GM12878 (cell line): ENCODE measurements around the gene PTGR2. TPM values are rescaled to one million over a fixed set of nuclear protein-coding genes. Genes with fewer than 3 reads are reported as not detected.

Source experiments
- ATAC-seq: fragments of 200-7000 bp; cut with Tn5 transposase; 3 replicates; pipeline ENCODE4 v1.9.1; 2020; ENCODE audit warnings: mild to moderate bottlenecking, moderate library complexity
- BruUV-seq: library from RNA; stranded (reverse); fragments of 400-500 nt; replicated peaks from 2 replicates; lab custom pipeline; 2021; lab: Mats Ljungman, UMichigan
- CTCF ChIA-PET: fragments of 300-600 bp; sonication (Branson Sonifier 250); formaldehyde crosslinking; extraction: SDS; loops from one replicate; lab custom pipeline; 2021; ENCODE audit warnings: inconsistent platforms; lab: Yijun Ruan, JAX
- POLR2A ChIA-PET: fragments of 350-600 bp; formaldehyde crosslinking; extraction: SDS; loops from one replicate; lab custom pipeline; 2021; ENCODE audit warnings: inconsistent platforms; lab: Charles Lee
- RAD21 ChIA-PET: fragments of 300-600 bp; sonication (Branson Sonifier 250); formaldehyde crosslinking; loops from one replicate; lab custom pipeline; 2023; ENCODE audit warnings: antibody characterized with exemption; ENCODE audit not compliant: unreplicated experiment; lab: Charles Lee
- SMC1A ChIA-PET: fragments of 300-600 bp; sonication (Branson Sonifier 250); formaldehyde crosslinking; loops from one replicate; lab custom pipeline; 2023; ENCODE audit not compliant: unreplicated experiment, uncharacterized antibody; lab: Charles Lee
- DNase-seq: peaks from one replicate; pipeline ENCODE4 v3.0.0-alpha.2; 2011; ENCODE audit warnings: low read depth, low spot score
- FAIRE-seq: peaks from 3 replicates; lab custom pipeline; 2011; peaks lifted over from hg19 to GRCh38; lab: Jason Lieb, UNC
- H2AFZ ChIP-seq: 2 replicates; pipeline ENCODE4 v1.6.0; 2011; ENCODE audit warnings: low read depth, low read length, control low read depth; ENCODE audit not compliant: control insufficient read depth
- H3K27ac ChIP-seq: 2 replicates; pipeline ENCODE4 v1.5.1; 2011; ENCODE audit warnings: control low read depth; ENCODE audit not compliant: control insufficient read depth, insufficient read depth
- H3K27me3 ChIP-seq, 2 experiments: replicated peaks in 1 of 2; 2 replicates each; pipeline versions ENCODE4 v1.6.0 to v1.6.1; 2011; ENCODE audit warnings: low read length in 1 of 2; ENCODE audit not compliant: control insufficient read depth in 2 of 2, insufficient read depth in 2 of 2
- H3K36me3 ChIP-seq, 2 experiments: 2 replicates each; pipeline ENCODE4 v1.5.1; 2011; ENCODE audit warnings: low read length in 1 of 2; ENCODE audit not compliant: control insufficient read depth in 2 of 2, insufficient read depth in 2 of 2
- H3K4me1 ChIP-seq: 2 replicates; pipeline ENCODE4 v1.6.1; 2011; ENCODE audit warnings: mild to moderate bottlenecking, low read length, moderate library complexity, mixed read lengths; ENCODE audit not compliant: control insufficient read depth, insufficient read depth
- H3K4me2 ChIP-seq: 2 replicates; pipeline ENCODE4 v1.6.0; 2011; ENCODE audit warnings: control low read depth; ENCODE audit not compliant: control insufficient read depth, insufficient read depth
- H3K4me3 ChIP-seq: fragments of 200-600 bp; sonication (generic); 2 replicates; pipeline ENCODE4 v1.5.1; 2016
- H3K79me2 ChIP-seq: 2 replicates; pipeline ENCODE4 v1.6.0; 2011; ENCODE audit warnings: low read length; ENCODE audit not compliant: control insufficient read depth, insufficient read depth
- H3K9ac ChIP-seq: 2 replicates; pipeline ENCODE4 v1.8.0; 2011; ENCODE audit warnings: low read length, control low read depth, mixed read lengths; ENCODE audit not compliant: control insufficient read depth, insufficient read depth
- H3K9me3 ChIP-seq: replicated peaks from 3 replicates; pipeline ENCODE4 v1.5.1; 2011; ENCODE audit warnings: mild to moderate bottlenecking, low read length; ENCODE audit not compliant: control insufficient read depth, insufficient read depth
- H4K20me1 ChIP-seq: 2 replicates; pipeline ENCODE4 v1.6.0; 2011; ENCODE audit not compliant: control insufficient read depth, insufficient read depth
- BACH1 ChIP-seq: fragments of 450-650 bp; IDR thresholded peaks from 2 replicates; pipeline ENCODE4 v1.6.1; 2017; ENCODE audit warnings: mild to moderate bottlenecking, borderline replicate concordance
- BCL11A ChIP-seq: IDR thresholded peaks from 2 replicates; pipeline ENCODE4 v1.6.1; 2011; ENCODE audit warnings: low read depth, low read length
- EGR1 ChIP-seq, 2 experiments: IDR thresholded peaks; 1 replicate in 1 of 2; 2 replicates in 1 of 2; pipeline ENCODE4 v1.6.1; 2011 to 2012; ENCODE audit warnings: low read depth in 2 of 2, low read length in 2 of 2, borderline replicate concordance in 1 of 2, mild to moderate bottlenecking in 1 of 2, moderate library complexity in 1 of 2
- HCFC1 ChIP-seq: fragments of 150-350 bp; IDR thresholded peaks from 2 replicates; pipeline ENCODE4 v1.6.1; 2014; ENCODE audit warnings: low read length
- HDGF ChIP-seq: fragments of 450-650 bp; IDR thresholded peaks from 2 replicates; pipeline ENCODE4 v1.6.1; 2016; ENCODE audit warnings: antibody characterized with exemption
- MEF2B ChIP-seq: fragments of 450-650 bp; IDR thresholded peaks from 2 replicates; pipeline ENCODE4 v1.6.1; 2018; ENCODE audit warnings: mild to moderate bottlenecking, moderate library complexity; ENCODE audit not compliant: partially characterized antibody, poor library complexity, severe bottlenecking
- NRF1 ChIP-seq: conservative IDR thresholded peaks from 2 replicates; pipeline ENCODE4 v1.6.1; 2011; ENCODE audit warnings: mild to moderate bottlenecking, low read depth, low read length, improper control_type of control experiment
- SMARCA5 ChIP-seq: fragments of 450-650 bp; IDR thresholded peaks from 2 replicates; pipeline ENCODE4 v1.6.1; 2017; ENCODE audit warnings: mild to moderate bottlenecking
- SRF ChIP-seq, 2 experiments: IDR thresholded peaks; 2 replicates each; pipeline ENCODE4 v1.6.1; 2011; ENCODE audit warnings: low read depth in 2 of 2, low read length in 2 of 2, mild to moderate bottlenecking in 1 of 2, moderate library complexity in 1 of 2
- SUZ12 ChIP-seq: fragments of 200-600 bp; sonication (generic); IDR thresholded peaks from one replicate; pipeline ENCODE4 v1.6.1; 2018; ENCODE audit warnings: antibody characterized with exemption, mild to moderate bottlenecking; ENCODE audit not compliant: unreplicated experiment
- WGBS: methylation state at CpG from one replicate; pipeline ENCODE4 v1.1.6; 2016; ENCODE audit warnings: low lambda C conversion rate; ENCODE audit not compliant: insufficient replicate concordance, insufficient coverage; ENCODE audit errors: missing lambda C conversion rate; 5-methylcytosine and 5-hydroxymethylcytosine counted together
- in situ Hi-C: fragments of 300-500 bp; cut with MboI; formaldehyde crosslinking; loops from 9 replicates; pipeline ENCODE4 v1.14.3; 2018; ENCODE audit warnings: mixed read lengths
- intact Hi-C: fragments of 100-400 bp; cut with micrococcal nuclease; formaldehyde crosslinking; loops from one replicate; pipeline ENCODE4 v1.14.2; 2022; ENCODE audit not compliant: unreplicated experiment
- polyA plus RNA-seq, 11 experiments: library from polyadenylated mRNA; depleted of rRNA in 4 of 11; unstranded in 6 of 11; stranded (reverse) in 5 of 11; fragments of >200 nt; fragmentation: Nextera tagmentation in 4 of 11; fragmentation: Illumina TruSeq in 1 of 11; extraction: Ambion mirVana in 4 of 11; extraction: Trizol in 1 of 11; gene quantifications; 1 replicate in 1 of 11; 2 replicates in 10 of 11; pipeline versions ENCODE4 v1.2.1 to v1.2.3, GENCODE V29; 2011 to 2016; ENCODE audit warnings: inconsistent platforms in 2 of 11, missing spikeins in 2 of 11, low read depth in 1 of 11
- total RNA-seq, 4 experiments: library from RNA; depleted of rRNA in 3 of 4; stranded (reverse); fragments of >200 nt in 3 of 4; fragmentation: Illumina TruSeq in 1 of 4; extraction: Trizol in 1 of 4; gene quantifications; 2 replicates each; pipeline versions ENCODE4 v1.2.1 to v1.2.3, GENCODE V29; 2013 to 2021
- TF ChIP-seq, protein P1 (sequence below): fragments of 450-650 bp; formaldehyde crosslinking; IDR thresholded peaks from 2 replicates; pipeline ENCODE4 v1.5.0; 2022; ENCODE audit warnings: mild to moderate bottlenecking, missing genetic modification characterization

Gene PTGR2
- total and polyA plus RNA-seq, 10 of the 15 experiments (the other 5 are each of a cell fraction or from before 2014, with no cell fraction given): 3.3 to 12.8 (median 8.4) TPM

DNA sequence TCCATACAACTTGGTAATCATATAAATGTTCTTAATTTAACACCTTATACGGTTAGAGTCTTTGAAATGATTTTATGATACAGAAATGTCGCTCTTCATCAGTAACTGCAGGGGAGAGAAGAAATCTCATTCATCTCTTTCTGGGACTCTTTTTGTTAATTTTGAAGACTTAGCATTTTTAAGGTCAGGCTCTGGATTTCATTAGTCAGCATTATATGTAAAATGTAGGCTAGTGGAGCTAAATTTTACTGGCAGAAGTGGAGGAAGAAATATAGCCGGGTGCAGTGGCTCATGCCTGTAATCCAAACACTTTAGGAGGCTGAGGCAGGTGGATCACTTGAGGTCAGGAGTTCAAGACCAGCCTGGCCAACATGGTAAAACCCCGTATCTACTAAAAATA is 4.7 kb upstream of the PTGR2 start:
- H4K20me1 ChIP-seq: no peaks in the 10 kb centered on the region
- H3K4me3 ChIP-seq: no peak overlapping the region
- RAD21 ChIA-PET: interaction anchor here (0.6 kb wide), 1 partner anchor 17 kb away, joined by 3 read pairs; no protein-coding TSS in a partner anchor
- SMC1A ChIA-PET: interaction anchor here (1.3 to 1.8 kb wide), 3 partner anchors 20 to 118 kb away, joined by 3 to 7 read pairs (median 4); partner anchors contain the start of gene ZNF410
- H3K4me1 ChIP-seq: peaks cover 3% of the 10 kb centered on the region; the same call in 1 of the 2 replicates
- ATAC-seq: no peak
- intact Hi-C loops: no loop called here
- POLR2A ChIA-PET: interaction anchor here (0.6 to 0.9 kb wide), 3 partner anchors 16 to 43 kb away, joined by 3 to 10 read pairs (median 3); no protein-coding TSS in a partner anchor
- FAIRE-seq: no peak
- in situ Hi-C loops: no loop called here
- no peaks in the 10 kb centered on the region for H3K27me3 ChIP-seq
- no peak overlapping the region for H3K9ac ChIP-seq
- no peak for DNase-seq
- BruUV-seq: no TSS peak
- H3K9me3 ChIP-seq: no peaks in the 10 kb centered on the region; the same call in 2 of the 3 replicates
- WGBS: 70% methylated on average over 4 of the region's 4 CpGs
- no peak overlapping the region for H2AFZ ChIP-seq
- no peaks in the 10 kb centered on the region for H3K79me2 ChIP-seq
- H3K27ac ChIP-seq: no peak overlapping the region
- no peak for TF ChIP-seq SUZ12
- no peaks in the 10 kb centered on the region for H3K36me3 ChIP-seq
- H3K4me2 ChIP-seq: no peak overlapping the region
- CTCF ChIA-PET: no interaction called here

DNA sequence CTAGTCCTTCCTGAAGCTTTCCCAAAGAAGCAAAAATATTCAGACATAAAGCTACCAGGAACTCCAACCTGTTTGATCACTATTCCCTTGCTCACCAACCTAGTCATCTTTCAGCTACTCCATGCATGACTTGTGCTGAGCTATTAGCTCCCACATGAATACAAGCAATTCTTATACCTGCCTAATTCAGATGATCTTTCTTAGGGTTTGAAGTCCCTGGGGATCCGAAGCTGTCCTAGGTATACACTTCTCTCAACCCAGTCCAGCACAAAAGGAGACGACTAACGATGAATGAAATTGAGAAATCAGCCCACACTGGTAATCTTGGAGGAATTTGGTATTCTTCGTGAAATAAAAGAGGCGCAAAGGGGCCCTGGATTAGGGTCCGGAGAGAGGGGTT is 631 bp upstream of the PTGR2 start:
- RAD21 ChIA-PET: interaction anchor here (0.6 to 3.2 kb wide), 12 partner anchors 14 to 342 kb away, joined by 3 to 13 read pairs (median 4); partner anchors contain the start of gene ZNF410
- H3K4me2 ChIP-seq: peak overlapping the region; percentile 81
- ATAC-seq (no peak), DNase-seq (no peak), FAIRE-seq (no peak)
- H3K27me3 ChIP-seq: no peaks in the 10 kb centered on the region
- H3K27ac ChIP-seq: no peak overlapping the region
- no peaks in the 10 kb centered on the region for H3K36me3 ChIP-seq
- H3K9ac ChIP-seq: peak overlapping the region; percentile 70
- no TSS peak for BruUV-seq
- no peaks in the 10 kb centered on the region; the same call in 2 of the 3 replicates for H3K9me3 ChIP-seq
- H4K20me1 ChIP-seq: no peaks in the 10 kb centered on the region
- H3K4me3 ChIP-seq: peak overlapping the region; percentile 76
- WGBS: 58% methylated on average over 6 of the region's 6 CpGs
- H3K79me2 ChIP-seq: no peaks in the 10 kb centered on the region
- in situ Hi-C loops (no loop called here), intact Hi-C loops (loop anchor here (2.0 kb wide), 1 partner anchor 36 kb away; the partner anchor contains the start of gene ZNF410)
- peak overlapping the region; percentile 98 for H2AFZ ChIP-seq
- H3K4me1 ChIP-seq: peaks cover 3% of the 10 kb centered on the region; the same call in 1 of the 2 replicates
- SMC1A ChIA-PET: interaction anchor here (0.7 to 2.8 kb wide), 17 partner anchors 9 to 218 kb away, joined by 3 to 10 read pairs (median 3); no protein-coding TSS in a partner anchor
- POLR2A ChIA-PET: interaction anchor here (0.5 to 2.2 kb wide), 4 partner anchors 36 to 1370 kb away, joined by 3 to 13 read pairs (median 4); partner anchors contain the start of gene ZNF410
- CTCF ChIA-PET: interaction anchor here (1.4 to 2.5 kb wide), 6 partner anchors 21 to 122 kb away, joined by 3 to 11 read pairs (median 6); no protein-coding TSS in a partner anchor
- TF ChIP-seq SRF (IDR thresholded peaks at IDR 0.05; ENCODE audit: low read depth in 2 of 2, low read length in 2 of 2): no peak
- no peak for TF ChIP-seq BACH1
- no peak for TF ChIP-seq MEF2B
- no peak for TF ChIP-seq EGR1 (IDR thresholded peaks at IDR 0.05; ENCODE audit: borderline replicate concordance in 1 of 2, low read depth in 2 of 2, low read length in 2 of 2)
- TF ChIP-seq BCL11A: no peak
- TF ChIP-seq, protein P1, sequence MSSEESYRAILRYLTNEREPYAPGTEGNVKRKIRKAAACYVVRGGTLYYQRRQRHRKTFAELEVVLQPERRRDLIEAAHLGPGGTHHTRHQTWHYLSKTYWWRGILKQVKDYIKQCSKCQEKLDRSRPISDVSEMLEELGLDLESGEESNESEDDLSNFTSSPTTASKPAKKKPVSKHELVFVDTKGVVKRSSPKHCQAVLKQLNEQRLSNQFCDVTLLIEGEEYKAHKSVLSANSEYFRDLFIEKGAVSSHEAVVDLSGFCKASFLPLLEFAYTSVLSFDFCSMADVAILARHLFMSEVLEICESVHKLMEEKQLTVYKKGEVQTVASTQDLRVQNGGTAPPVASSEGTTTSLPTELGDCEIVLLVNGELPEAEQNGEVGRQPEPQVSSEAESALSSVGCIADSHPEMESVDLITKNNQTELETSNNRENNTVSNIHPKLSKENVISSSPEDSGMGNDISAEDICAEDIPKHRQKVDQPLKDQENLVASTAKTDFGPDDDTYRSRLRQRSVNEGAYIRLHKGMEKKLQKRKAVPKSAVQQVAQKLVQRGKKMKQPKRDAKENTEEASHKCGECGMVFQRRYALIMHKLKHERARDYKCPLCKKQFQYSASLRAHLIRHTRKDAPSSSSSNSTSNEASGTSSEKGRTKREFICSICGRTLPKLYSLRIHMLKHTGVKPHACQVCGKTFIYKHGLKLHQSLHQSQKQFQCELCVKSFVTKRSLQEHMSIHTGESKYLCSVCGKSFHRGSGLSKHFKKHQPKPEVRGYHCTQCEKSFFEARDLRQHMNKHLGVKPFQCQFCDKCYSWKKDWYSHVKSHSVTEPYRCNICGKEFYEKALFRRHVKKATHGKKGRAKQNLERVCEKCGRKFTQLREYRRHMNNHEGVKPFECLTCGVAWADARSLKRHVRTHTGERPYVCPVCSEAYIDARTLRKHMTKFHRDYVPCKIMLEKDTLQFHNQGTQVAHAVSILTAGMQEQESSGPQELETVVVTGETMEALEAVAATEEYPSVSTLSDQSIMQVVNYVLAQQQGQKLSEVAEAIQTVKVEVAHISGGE (CRISPR knock-in tag): no peak
- no peak for TF ChIP-seq HCFC1
- TF ChIP-seq SMARCA5: no peak
- no peak for TF ChIP-seq HDGF
- no peak for TF ChIP-seq NRF1
